Measurements from ENCODE around the gene H2AZ1. TPM values are rescaled to one million over a fixed set of nuclear protein-coding genes. Genes with fewer than 3 reads are reported as not detected.

H2AZ1 gene
- total RNA-seq, 4 donors from 2014 or later, result 75.4 to 107 (median 81.4) TPM

DNA sequence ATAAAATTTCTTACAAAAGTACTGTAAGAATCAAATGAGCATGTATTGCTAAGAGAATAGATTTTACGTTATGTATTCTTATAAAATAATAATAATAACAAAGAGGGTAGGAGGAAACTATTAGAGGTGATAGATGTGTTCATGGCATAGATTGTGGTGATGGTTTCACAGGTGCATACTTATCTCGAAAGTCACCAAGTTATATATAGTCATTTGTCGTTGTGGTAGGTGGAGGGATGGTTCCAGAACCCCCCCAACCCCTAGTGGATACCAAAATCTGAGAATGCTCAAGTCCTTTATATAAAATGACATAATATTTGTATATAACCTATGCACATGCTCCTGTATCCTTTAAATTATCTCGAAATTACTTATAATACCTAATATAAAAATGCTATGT, 36.7 kb upstream of the H2AZ1 start:
- H3K27ac ChIP-seq, result no peak overlapping the region
- no peaks in the 10 kb centered on the region for H3K36me3 ChIP-seq
- H3K4me1 ChIP-seq, result no peaks in the 10 kb centered on the region
- H3K4me3 ChIP-seq, result no peak overlapping the region
- no peaks in the 10 kb centered on the region for H3K9me3 ChIP-seq
- H3K27me3 ChIP-seq, result no peaks in the 10 kb centered on the region
- TF ChIP-seq, protein P1, sequence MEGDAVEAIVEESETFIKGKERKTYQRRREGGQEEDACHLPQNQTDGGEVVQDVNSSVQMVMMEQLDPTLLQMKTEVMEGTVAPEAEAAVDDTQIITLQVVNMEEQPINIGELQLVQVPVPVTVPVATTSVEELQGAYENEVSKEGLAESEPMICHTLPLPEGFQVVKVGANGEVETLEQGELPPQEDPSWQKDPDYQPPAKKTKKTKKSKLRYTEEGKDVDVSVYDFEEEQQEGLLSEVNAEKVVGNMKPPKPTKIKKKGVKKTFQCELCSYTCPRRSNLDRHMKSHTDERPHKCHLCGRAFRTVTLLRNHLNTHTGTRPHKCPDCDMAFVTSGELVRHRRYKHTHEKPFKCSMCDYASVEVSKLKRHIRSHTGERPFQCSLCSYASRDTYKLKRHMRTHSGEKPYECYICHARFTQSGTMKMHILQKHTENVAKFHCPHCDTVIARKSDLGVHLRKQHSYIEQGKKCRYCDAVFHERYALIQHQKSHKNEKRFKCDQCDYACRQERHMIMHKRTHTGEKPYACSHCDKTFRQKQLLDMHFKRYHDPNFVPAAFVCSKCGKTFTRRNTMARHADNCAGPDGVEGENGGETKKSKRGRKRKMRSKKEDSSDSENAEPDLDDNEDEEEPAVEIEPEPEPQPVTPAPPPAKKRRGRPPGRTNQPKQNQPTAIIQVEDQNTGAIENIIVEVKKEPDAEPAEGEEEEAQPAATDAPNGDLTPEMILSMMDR (IDR thresholded peaks at IDR 0.05), result no peak
- TF ChIP-seq EP300 (IDR thresholded peaks at IDR 0.05), result no peak
- no peak for TF ChIP-seq POLR2A (IDR thresholded peaks at IDR 0.05)
- DNase-seq (ENCODE audit: low spot score in 2 of 2), result no peak
- WGBS, 2 donors, result 92 to 94% methylated on average over 4 of the region's 4 CpGs

DNA sequence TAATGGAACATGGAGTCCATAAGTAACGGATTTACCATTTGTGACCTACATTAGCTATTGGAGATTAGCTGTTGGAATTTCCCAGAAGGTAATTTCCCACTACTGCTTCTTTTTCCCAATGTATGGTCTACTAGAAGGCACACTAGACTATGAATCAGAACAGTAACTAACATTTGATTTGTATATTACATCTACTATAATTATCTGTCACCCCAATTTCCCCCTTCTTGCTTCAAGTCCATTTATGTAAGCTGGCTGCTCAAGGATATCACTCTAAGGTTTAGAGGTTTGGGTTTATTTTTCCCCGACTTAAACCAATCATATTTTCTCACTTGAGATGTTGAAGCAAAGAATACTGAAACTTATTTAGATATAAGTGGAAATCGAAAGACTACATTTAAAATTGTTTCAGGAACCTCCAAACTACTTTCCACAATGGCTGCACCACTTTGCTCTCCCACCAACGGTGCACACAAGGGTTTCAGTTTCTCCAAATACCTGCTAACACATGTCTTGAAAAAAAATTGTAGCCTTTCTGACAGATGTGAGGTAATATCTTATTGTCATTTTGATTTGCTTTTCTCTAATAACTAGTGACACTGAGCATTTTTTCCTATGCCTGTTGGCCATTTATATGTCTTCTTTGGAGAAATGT, 33.3 kb upstream of the H2AZ1 start:
- no peak for DNase-seq (ENCODE audit: low spot score in 2 of 2)
- Histone ChIP-seq H3K27me3 (no peaks in the 10 kb centered on the region), H3K4me3 (no peak overlapping the region), H3K4me1 (no peaks in the 10 kb centered on the region), H3K36me3 (no peaks in the 10 kb centered on the region), H3K27ac (no peak overlapping the region), H3K9me3 (no peaks in the 10 kb centered on the region)
- TF ChIP-seq, protein P1 (IDR thresholded peaks at IDR 0.05), result no peak
- no peak for TF ChIP-seq EP300 (IDR thresholded peaks at IDR 0.05)
- no peak for TF ChIP-seq POLR2A (IDR thresholded peaks at IDR 0.05)
- 85 to 90% methylated on average over 4 of the region's 4 CpGs for WGBS, 2 donors

DNA sequence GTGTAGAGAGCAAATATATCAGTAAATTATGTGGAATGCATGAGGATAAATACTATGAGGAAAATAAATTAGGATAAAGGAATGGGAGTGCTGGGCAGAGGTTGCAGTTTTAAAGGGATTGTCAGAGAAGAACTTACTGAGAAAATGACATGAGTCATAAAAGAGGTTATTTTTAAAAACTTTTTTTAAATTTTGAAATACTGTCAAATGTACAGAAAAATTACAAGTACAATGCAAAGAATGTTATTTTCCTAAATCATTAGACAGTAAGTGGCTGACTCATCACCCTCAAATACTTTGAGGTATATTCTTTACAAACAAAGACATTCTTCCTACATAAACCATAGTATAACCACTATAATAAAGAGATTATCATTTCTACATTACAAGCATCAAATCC, 29.8 kb upstream of the H2AZ1 start:
- Histone ChIP-seq H3K27ac (no peak overlapping the region), H3K4me1 (no peaks in the 10 kb centered on the region), H3K36me3 (no peaks in the 10 kb centered on the region), H3K27me3 (no peaks in the 10 kb centered on the region), H3K9me3 (peaks cover 0 to 25% (median 0%) of the 10 kb centered on the region in 4 donors), H3K4me3 (no peak overlapping the region)
- TF ChIP-seq EP300 (IDR thresholded peaks at IDR 0.05) (no peak), POLR2A (IDR thresholded peaks at IDR 0.05) (no peak)
- TF ChIP-seq, protein P1 (IDR thresholded peaks at IDR 0.05), result no peak
- DNase-seq (ENCODE audit: low spot score in 2 of 2), result no peak

DNA sequence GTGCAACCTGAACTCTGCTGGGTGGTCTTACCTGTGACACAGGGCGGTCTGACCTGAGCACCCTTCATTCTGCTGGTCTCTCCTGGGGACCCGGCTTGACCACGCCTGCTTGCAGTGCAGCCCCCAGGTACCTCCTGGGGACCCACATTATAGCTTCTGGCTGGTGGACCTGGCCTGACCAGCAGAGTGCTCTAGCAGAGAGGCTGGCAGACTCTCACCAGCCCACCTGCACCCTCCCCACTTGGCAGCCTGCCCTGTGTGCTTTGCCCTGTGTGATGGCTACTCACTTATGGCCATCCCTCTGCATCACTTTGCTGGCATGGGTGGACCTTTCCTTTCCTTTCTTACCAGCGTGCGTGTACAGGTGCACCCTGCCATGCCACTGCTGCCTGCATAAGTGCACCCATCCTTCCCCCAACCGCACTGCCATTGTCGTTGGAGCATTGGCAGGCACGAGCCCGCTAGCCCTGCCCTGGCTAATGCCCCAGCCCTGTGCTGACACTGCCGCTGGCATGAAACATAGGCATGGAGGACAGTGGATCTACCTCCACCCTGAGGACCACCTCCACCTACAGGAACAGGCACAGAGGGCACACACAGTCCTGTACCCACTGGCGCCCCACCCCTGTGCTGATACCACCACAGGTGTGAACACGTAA, 21.5 kb upstream of the H2AZ1 start:
- WGBS, 2 donors, result 95 to 97% methylated on average over 10 to 12 of the region's 12 CpGs
- no peak for DNase-seq (ENCODE audit: low spot score in 2 of 2)
- H3K9me3 ChIP-seq, result peaks cover 0 to 15% (median 0%) of the 10 kb centered on the region in 4 donors
- no peaks in the 10 kb centered on the region for H3K36me3 ChIP-seq
- H3K27me3 ChIP-seq, result no peaks in the 10 kb centered on the region
- H3K4me1 ChIP-seq, result no peaks in the 10 kb centered on the region
- TF ChIP-seq, protein P1 (IDR thresholded peaks at IDR 0.05), result no peak
- TF ChIP-seq POLR2A (IDR thresholded peaks at IDR 0.05) (no peak), EP300 (IDR thresholded peaks at IDR 0.05) (no peak)
- H3K4me3 ChIP-seq, result no peak overlapping the region
- no peak overlapping the region for H3K27ac ChIP-seq

DNA sequence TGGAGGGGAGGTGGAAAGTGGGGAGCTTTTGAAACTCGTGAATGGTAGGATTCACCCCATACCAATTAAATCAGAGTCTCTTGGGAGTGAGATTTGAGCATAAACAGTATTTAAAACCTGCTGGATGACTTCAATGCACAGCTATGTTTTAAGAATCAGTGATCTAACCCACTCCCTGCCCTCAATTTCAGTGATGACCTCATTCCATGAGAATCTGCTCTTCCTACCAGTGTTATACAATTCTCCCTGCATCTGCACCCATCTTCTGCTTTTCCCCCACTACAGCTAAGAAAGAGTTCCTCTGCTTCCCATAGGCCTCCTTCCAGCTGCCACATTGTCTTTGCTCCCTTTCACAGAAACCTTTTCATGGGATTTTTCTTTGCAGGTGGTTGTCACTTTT, 18.3 kb upstream of the H2AZ1 start:
- TF ChIP-seq POLR2A (IDR thresholded peaks at IDR 0.05) (no peak), EP300 (IDR thresholded peaks at IDR 0.05) (no peak)
- TF ChIP-seq, protein P1 (IDR thresholded peaks at IDR 0.05), result no peak

More for the DNA sequence above, 18.3 kb upstream of the H2AZ1 start:
- Histone ChIP-seq H3K27me3 (no peaks in the 10 kb centered on the region), H3K4me1 (no peaks in the 10 kb centered on the region), H3K27ac (no peak overlapping the region), H3K36me3 (no peaks in the 10 kb centered on the region), H3K9me3 (no peaks in the 10 kb centered on the region), H3K4me3 (no peak overlapping the region)
- WGBS, 2 donors, result 47 to 53% methylated on average over 1 of the region's 1 CpG
- no peak for DNase-seq (ENCODE audit: low spot score in 2 of 2)
